Stimulated activated CD4-positive, alpha-beta T cell treated with anti-CD3 and anti-CD28 coated beads, Interleukin-15, amount 100 ng/mL, for 24 hours (primary cell): ENCODE results near the gene ATP2A2.
"Not testable (repeated sequence)": the region's sequence is repeated elsewhere in the genome, so short reads cannot be mapped to it uniquely, and the experiment has no call there.

Experiments
- DNase-seq: peaks from one replicate; pipeline ENCODE4 v3.0.0-alpha.2; 2020

ATP2A2 gene

GRCh38 chr12:110280779-110281548 lies at the start of gene ATP2A2:
TSS of gene ATP2A2 (plus strand) at chr12:110281247. CDS start at chr12:110281790, 543 bp downstream.
- DNase-seq: peak; percentile 92

DNA sequence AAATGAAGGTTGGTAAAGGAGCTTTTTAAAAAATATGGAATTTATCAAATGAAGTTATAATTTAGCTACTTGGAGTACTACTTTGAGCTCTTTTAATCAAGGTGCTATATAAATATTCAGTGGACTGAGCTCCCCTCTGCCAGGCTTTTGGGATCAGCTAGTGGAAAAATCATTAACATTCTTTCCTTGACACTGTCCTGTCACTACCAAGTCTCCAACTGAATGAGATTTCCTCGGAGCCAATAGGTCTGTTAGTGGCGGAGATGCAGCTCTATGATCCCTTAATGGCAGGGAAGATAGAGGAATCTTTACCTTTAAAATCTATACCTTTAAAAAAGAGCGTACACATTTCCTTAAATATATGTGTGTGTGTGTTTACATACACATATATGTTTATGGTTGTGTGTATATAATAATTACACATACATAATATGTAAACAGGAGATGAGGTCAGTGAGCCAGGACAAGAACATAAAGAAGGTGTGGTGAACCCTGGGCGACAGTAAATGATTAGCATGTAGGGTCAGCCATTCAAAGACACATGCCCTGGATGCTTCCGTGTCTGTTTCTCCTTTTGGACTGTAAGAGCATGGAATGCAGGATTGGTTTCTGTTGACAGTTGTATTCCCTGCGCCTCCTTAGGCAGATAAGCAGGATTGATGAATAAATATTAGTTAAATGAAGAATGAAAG lies 47.7 kb upstream of the ATP2A2 start:
- DNase-seq: no peak

DNA sequence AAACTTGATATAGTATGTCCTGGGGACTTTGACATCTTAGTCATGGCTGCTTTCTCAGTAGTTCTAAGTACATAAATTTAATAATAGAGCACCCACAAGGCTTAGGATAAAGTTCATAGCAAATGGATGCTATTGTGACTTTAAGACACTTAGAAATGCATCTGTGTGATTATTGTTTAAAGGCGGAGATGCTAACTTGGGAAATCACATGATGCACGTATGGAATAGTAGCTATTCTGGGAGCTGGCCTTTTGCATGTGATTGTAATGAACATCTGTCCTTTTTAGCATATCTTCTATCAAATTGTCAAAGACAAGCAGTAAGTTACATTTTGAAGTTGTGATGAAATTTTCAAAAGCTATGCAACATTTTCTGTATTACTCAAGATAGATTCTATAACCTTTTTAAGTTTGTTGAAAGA lies 46.7 kb upstream of the ATP2A2 start:
- DNase-seq: no peak

DNA sequence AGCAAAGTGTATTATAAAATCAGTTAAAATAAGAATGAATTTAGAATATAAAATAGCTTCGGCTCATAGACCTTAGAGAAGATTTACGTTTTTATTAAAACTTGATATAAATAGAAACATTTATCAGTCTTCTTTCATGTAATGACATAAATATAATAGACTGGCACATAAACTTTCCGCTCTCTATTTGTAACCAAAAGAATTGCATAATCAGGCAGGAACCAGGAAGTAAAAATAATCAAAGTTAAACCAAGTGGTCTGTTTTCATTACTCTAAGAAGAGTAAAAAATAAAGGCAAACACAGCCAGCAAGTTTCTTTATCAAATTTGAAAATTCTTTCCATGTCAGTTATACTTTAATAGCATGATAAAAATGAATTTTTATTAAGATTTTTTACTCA lies 46.3 kb upstream of the ATP2A2 start:
- DNase-seq: no peak

- no peak for DNase-seq
Observed at GRCh38 chr12:110235383-110235782, 45.7 kb upstream of the ATP2A2 start.

- DNase-seq: no peak
Observed at GRCh38 chr12:110243227-110243626, 37.8 kb upstream of the ATP2A2 start.

DNA sequence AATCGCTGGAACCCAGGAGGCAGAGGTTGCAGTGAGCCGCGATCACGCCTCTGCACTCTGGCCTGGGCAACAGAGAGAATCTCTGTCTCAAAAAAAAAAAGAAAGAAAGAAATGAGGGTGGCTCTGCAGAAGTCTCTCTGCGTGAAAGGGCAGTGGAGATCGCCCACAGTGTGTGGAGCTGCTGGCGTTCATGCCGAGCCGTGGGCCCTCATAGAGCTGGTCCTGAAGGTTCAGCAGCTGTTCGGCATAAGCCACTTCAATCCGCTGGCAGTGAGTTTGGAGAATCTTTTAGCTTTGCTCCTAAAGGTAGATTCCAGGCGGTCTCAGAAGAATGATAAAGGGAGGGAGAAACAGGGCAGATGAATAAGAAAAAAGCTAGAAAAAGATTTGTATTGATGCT lies 36.7 kb upstream of the ATP2A2 start:
- DNase-seq: no peak

DNA sequence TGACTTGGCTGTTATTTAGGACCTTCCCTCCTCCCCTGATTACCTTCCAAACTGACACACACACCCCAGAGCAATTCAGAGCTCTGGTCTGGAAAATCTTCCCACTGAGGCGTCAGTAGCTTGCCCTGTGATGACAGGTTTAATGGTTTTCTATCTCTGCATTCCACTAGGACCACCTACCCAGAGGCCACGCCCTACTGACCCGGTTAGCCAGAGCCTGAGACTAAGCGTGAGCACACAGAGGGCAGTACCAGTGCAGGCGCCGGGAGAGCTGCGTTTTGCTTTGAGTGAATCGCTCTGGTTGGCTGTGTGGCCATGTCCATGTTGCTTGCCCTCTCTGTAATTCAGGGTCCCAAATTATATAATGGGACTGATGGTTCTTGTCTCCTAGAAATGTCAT lies 36.2 kb upstream of the ATP2A2 start:
- DNase-seq: no peak

DNA sequence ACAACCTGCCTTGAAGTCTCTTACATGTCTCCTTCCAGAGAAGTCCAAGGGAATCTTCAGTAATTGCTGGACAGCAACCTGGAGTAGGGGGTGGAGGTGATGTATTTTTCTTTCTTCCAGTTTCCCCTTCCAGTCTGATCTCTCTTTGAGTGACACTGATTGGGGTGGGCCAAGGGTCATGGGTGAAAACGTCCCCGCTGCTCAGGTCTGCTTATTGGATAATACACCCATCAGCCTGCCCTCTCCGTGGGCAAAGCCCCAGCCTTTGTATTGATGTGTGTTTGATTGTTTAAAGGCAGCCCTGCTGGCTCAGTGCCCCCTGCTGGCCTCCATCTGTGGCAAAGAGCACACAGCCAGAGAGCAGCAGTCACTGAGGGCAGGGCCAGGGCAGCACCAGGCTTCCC lies 35.7 kb upstream of the ATP2A2 start:
- peak; percentile 61 for DNase-seq

DNA sequence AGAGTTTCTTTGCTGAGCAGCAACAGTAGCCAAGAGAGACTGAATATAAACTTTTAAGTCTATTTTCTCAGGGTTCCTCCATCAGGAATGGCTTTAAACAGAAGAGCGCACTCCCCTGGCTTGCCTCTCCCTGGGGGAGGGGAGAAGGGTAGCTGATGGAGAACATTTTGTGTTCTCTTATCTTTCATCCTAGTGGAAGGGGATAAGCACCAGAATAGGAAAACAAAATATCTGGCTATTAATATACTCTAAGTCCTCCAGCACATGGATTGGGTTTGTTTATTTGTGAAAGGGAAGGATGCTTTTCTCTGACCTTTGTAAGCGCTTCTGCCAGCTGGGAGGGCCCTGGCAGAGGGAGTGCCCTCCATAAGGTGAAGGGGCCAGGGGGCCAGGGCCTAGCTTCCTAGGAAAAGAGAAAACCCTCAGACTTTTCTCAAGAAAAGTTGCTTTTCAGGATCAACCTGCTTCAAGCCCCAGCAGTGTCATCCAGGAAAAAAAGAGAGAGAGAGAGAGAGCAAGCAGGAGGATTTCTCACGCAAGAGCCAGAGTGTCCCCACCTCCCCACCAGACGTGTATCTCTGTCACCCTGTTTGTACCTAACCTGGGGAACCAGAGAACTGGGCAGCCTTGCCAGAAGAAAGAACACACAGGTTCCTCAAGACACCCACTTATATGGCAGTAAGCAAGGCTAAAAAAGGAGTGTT lies 34.3 kb upstream of the ATP2A2 start:
- DNase-seq: no peak

DNA sequence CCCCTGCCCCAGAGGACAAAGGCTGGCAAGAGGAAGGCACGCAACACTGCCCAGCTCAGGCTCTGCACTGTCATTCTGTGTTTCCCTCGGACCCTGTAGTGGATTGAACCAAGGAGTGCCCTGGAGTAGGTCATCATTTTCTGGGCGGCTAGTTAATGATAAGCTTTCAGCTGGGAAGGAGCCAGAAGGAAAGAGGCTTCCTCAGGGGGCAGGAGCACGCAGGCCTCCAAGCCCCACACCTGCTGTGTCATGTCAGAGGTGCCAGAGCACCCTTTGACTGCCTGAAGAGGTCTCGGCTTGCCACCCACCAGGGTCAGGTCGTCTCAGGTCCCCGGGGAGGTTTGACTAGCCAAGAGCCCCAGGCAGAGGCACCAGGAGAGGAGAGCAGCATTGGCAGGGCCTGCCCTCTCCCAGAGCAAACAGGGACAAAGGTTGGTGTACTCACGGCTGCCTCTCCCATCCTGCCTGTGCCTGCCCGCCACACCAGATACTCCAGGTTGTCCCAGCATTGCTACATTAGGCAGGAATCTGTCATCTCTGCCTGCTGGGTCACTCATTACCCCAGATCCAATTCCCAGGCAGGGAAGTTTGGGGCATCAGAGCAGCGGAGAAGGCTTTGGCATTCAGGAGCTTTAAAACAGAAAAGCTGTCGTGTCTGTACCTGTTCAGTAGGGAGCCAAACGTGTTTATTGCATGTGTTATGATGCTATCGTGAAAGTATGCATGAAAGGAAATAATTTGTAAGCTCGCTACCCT lies 33.5 kb upstream of the ATP2A2 start:
- no peak for DNase-seq

GRCh38 chr12:110248096-110248447 lies 33.0 kb upstream of the ATP2A2 start:
- DNase-seq: no peak

- no peak for DNase-seq
Observed at GRCh38 chr12:110249105-110249504, 31.9 kb upstream of the ATP2A2 start.

GRCh38 chr12:110249716-110250225 lies 31.3 kb upstream of the ATP2A2 start:
- DNase-seq: no peak

GRCh38 chr12:110251381-110251780 lies 29.7 kb upstream of the ATP2A2 start:
- DNase-seq: no peak

GRCh38 chr12:110252716-110253115 lies 28.3 kb upstream of the ATP2A2 start:
- DNase-seq: no peak

GRCh38 chr12:110253176-110253575 lies 27.9 kb upstream of the ATP2A2 start:
- DNase-seq: no peak

DNA sequence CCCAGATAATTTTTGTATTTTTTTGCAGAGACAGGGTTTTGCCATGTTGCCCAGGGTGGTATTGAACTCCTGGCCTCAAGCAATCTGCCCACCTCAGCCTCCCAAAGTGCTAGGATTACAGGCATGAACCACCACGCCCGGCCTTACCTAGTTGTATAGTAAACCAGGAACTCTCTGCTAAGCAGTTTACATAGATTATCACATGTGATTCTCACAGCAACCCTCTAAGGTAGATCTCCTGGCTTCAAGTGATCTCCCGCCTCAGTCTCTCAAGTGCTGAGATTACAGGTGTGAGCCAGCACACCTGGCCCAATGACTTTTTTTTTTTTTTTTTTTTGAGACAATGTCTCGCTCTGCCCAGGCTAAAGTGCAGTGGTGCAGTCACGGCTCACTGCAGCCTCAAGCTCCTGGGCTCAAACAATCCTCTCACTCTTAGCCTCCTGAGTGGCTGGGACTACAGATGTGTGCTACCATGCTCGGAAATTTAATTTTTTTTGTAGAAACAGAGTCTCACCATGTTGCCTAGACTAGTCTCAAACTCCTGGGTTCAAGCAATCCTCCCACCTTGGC lies 26.0 kb upstream of the ATP2A2 start:
- no peak for DNase-seq

DNA sequence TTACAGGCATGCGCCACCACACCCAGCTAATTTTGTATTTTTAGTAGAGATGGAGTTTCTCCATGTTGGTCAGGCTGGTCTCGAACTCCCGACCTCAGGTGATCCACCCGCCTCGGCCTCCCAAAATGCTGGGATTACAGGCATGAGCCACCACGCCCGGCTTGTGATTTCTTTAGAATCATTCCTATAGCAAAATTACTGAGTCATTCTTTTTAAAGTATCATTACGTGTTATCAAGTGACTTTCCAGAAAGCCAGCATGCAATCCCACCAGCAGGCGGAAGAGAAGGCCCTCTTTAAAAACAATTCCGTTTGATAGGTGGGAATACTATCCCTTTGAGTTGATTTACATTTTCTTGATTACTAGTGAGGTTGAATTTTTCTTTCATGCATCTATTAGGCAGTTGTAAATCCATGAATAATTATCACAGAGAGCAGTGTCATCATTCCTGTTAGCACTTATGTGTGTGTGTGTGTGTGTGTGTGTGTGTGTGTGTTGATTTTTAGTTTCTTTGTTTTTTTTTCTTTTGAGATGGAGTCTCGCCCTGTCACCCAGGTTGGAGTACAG lies 25.1 kb upstream of the ATP2A2 start:
- not testable (repeated sequence) for DNase-seq

- no peak for DNase-seq
Observed at GRCh38 chr12:110256780-110257431, 24.1 kb upstream of the ATP2A2 start.

DNA sequence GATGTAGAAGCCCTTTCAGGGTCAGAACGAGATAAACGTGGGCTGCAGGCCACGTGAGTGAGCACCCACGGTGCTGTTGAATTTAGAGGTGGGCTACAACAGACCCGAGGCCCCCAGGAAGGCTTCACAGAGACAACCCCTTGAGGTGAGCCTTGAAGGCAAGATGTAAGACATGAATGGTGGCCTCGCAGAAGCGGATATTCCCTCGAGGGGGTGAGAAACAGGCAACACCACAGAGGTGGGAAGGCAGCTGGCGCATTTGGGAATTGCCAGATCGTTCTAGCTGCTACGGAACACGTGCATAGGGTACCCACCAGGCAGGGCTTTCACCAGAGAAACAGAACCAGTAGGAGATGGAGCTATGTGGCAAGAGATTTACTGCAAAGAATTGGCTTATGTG lies 22.6 kb upstream of the ATP2A2 start:
- DNase-seq: no peak
